ENCODE data around the gene RPP40. TPM values are rescaled to one million over a fixed set of nuclear protein-coding genes. Genes with fewer than 3 reads are reported as not detected.
"Not testable (repeated sequence)": the region's sequence is repeated elsewhere in the genome, so short reads cannot be mapped to it uniquely, and the experiment has no call there.

The RPP40 gene
- polyA plus RNA-seq, 3 donors: 1.7 to 11.1 (median 7.4) TPM

GRCh38 chr6:5032706-5033105 lies 28.9 kb upstream of the RPP40 start:
- H3K9me3 Mint-ChIP-seq; H2AFZ ChIP-seq (ENCODE audit: insufficient read depth, low read depth, low read length, poor library complexity, severe bottlenecking); H3K9me3 ChIP-seq (replicated peaks in 1 of 2; ENCODE audit: control insufficient read depth in 1 of 2, insufficient read depth in 1 of 2, low read length in 2 of 2); H3K27me3 Mint-ChIP-seq (ENCODE audit: low read depth in 3 of 3); H3K79me2 ChIP-seq (ENCODE audit: insufficient read depth, low read length); DNase-seq; H3K27ac Mint-ChIP-seq; H3K9ac ChIP-seq (ENCODE audit: insufficient read depth, low read length, poor library complexity, severe bottlenecking); H3K4me3 ChIP-seq (replicated peaks in 1 of 3; ENCODE audit: low read depth in 2 of 3, low read length in 3 of 3); H3K27ac ChIP-seq (ENCODE audit: low read depth in 1 of 2, low read length in 2 of 2); H3K36me3 ChIP-seq (replicated peaks in 1 of 2; ENCODE audit: control insufficient read depth in 1 of 2, insufficient read depth in 2 of 2, low read length in 2 of 2); intact Hi-C loops (cut with micrococcal nuclease); H4K20me1 ChIP-seq (ENCODE audit: insufficient read depth, low read length); H3K4me3 Mint-ChIP-seq; H3K4me2 ChIP-seq (replicated peaks; ENCODE audit: extremely low read depth, low read length, poor library complexity, severe bottlenecking); H3K36me3 Mint-ChIP-seq; H3K27me3 ChIP-seq (ENCODE audit: control insufficient read depth in 2 of 2, insufficient read depth in 2 of 2, low read length in 2 of 2): not testable (repeated sequence)
- WGBS (ENCODE audit: insufficient coverage): 100% methylated on average over 4 of the region's 13 CpGs
- peaks cover 33% of the 10 kb centered on the region for H3K4me1 Mint-ChIP-seq
- peaks cover 13 to 18% of the 10 kb centered on the region in 2 donors for H3K4me1 ChIP-seq (ENCODE audit: control insufficient read depth in 1 of 2, insufficient read depth in 2 of 2, low read length in 2 of 2)

- peaks cover 0 to 4% (median 0%) of the 10 kb centered on the region in 7 donors for H3K9me3 Mint-ChIP-seq
- H3K27ac ChIP-seq (ENCODE audit: low read depth in 1 of 2, low read length in 2 of 2): no peak overlapping the region
- 100% methylated on average over 3 of the region's 6 CpGs for WGBS (ENCODE audit: insufficient coverage)
- peaks cover 32% of the 10 kb centered on the region for H3K4me1 Mint-ChIP-seq
- H3K36me3 Mint-ChIP-seq: no peaks in the 10 kb centered on the region
- no peak overlapping the region for H3K4me2 ChIP-seq (replicated peaks; ENCODE audit: extremely low read depth, low read length, poor library complexity, severe bottlenecking)
- no peaks in the 10 kb centered on the region for H4K20me1 ChIP-seq (ENCODE audit: insufficient read depth, low read length)
- no peaks in the 10 kb centered on the region for H3K27me3 ChIP-seq (ENCODE audit: control insufficient read depth in 2 of 2, insufficient read depth in 2 of 2, low read length in 2 of 2)
- no peak overlapping the region for H3K9ac ChIP-seq (ENCODE audit: insufficient read depth, low read length, poor library complexity, severe bottlenecking)
- intact Hi-C loops (cut with micrococcal nuclease): no loop called here
- DNase-seq: no peak
- H3K4me3 ChIP-seq (replicated peaks in 1 of 3; ENCODE audit: low read depth in 2 of 3, low read length in 3 of 3): no peak overlapping the region
- H3K36me3 ChIP-seq (replicated peaks in 1 of 2; ENCODE audit: control insufficient read depth in 1 of 2, insufficient read depth in 2 of 2, low read length in 2 of 2): no peaks in the 10 kb centered on the region
- H3K79me2 ChIP-seq (ENCODE audit: insufficient read depth, low read length): no peaks in the 10 kb centered on the region
- TF ChIP-seq CTCF (IDR thresholded peaks at IDR 0.05): no peak
- no peak overlapping the region for H3K4me3 Mint-ChIP-seq
- peaks cover 18 to 19% of the 10 kb centered on the region in 2 donors for H3K4me1 ChIP-seq (ENCODE audit: control insufficient read depth in 1 of 2, insufficient read depth in 2 of 2, low read length in 2 of 2)
- H3K9me3 ChIP-seq (replicated peaks in 1 of 2; ENCODE audit: control insufficient read depth in 1 of 2, insufficient read depth in 1 of 2, low read length in 2 of 2): no peaks in the 10 kb centered on the region
- peak overlapping the region in 2 of 7 donors; percentile 27 to 56 for H3K27ac Mint-ChIP-seq
- peaks cover 0 to 3% (median 3%) of the 10 kb centered on the region in 3 donors for H3K27me3 Mint-ChIP-seq (ENCODE audit: low read depth in 3 of 3)
- H2AFZ ChIP-seq (ENCODE audit: insufficient read depth, low read depth, low read length, poor library complexity, severe bottlenecking): peak overlapping the region; percentile 38
Measured at GRCh38 chr6:5031150-5031549, 27.3 kb upstream of the RPP40 start.
